ENCODE data around the gene DSCAM. TPM values are rescaled to one million over a fixed set of nuclear protein-coding genes. Genes with fewer than 3 reads are reported as not detected.

The DSCAM gene
- total and polyA plus RNA-seq, 2 donors (not counting 3 experiments of a cell fraction or from before 2014, with no cell fraction given): not detected

- ChIA-PET CTCF (no interaction called here), POLR2A (no interaction called here)
- dilution Hi-C loops (cut with MboI; ENCODE audit: extremely low pct_ligation_motif_present, low sequenced_read_pairs) (no loop called here), intact Hi-C loops (cut with micrococcal nuclease) (no loop called here)
- Histone ChIP-seq H3K4me1 (ENCODE audit: control insufficient read depth, extremely low read depth, insufficient read depth, low read length) (no peaks in the 10 kb centered on the region), H3K9me1 (replicated peaks; ENCODE audit: control insufficient read depth, extremely low read depth, insufficient read depth, low read length) (no peaks in the 10 kb centered on the region), H3K79me2 (ENCODE audit: control insufficient read depth, insufficient read depth, low read length) (no peaks in the 10 kb centered on the region), H3K9ac (replicated peaks; ENCODE audit: extremely low read depth, insufficient read depth, low read length) (no peak overlapping the region), H3K9me3 (replicated peaks; ENCODE audit: control insufficient read depth, insufficient read depth, low read length) (peaks cover 4% of the 10 kb centered on the region), H3K27ac (ENCODE audit: insufficient read depth, low read depth, low read length) (no peak overlapping the region), H4K20me1 (replicated peaks; ENCODE audit: control insufficient read depth, extremely low read depth, insufficient read depth, low read length) (no peaks in the 10 kb centered on the region), H3K27me3 (ENCODE audit: control insufficient read depth in 2 of 2, insufficient read depth in 2 of 2, low read length in 2 of 2) (no peaks in the 10 kb centered on the region), H2AFZ (ENCODE audit: low read depth, low read length) (no peak overlapping the region), H3K4me2 (ENCODE audit: insufficient read depth, low read length) (no peak overlapping the region), H3K4me3 (replicated peaks in 1 of 3; ENCODE audit: insufficient read depth in 1 of 3, low read depth in 1 of 3, low read length in 3 of 3) (no peak overlapping the region), H3K36me3 (ENCODE audit: control insufficient read depth in 2 of 2, extremely low read depth in 1 of 2, insufficient read depth in 2 of 2, low read length in 2 of 2) (no peaks in the 10 kb centered on the region)
- BruUV-seq (replicated peaks): no TSS peak
- FAIRE-seq: no peak
- no peak for DNase-seq (ENCODE audit: low read depth, low spot score)
- TF ChIP-seq MAX (IDR thresholded peaks at IDR 0.05; ENCODE audit: insufficient read depth, insufficient read length): no peak
- TF ChIP-seq CTCF (IDR thresholded peaks at IDR 0.05; ENCODE audit: extremely low read depth in 1 of 2, insufficient read depth in 1 of 2, low read depth in 1 of 2, low read length in 2 of 2): no peak
- no peak for TF ChIP-seq GATA2 (IDR thresholded peaks at IDR 0.05; ENCODE audit: insufficient read depth, insufficient read length, low read depth, low read length)
- no peak for TF ChIP-seq MYC (IDR thresholded peaks at IDR 0.05; ENCODE audit: low read depth, low read length)
- no peak for TF ChIP-seq POLR2A (IDR thresholded peaks at IDR 0.05; ENCODE audit: low read depth, low read length)
- no peak for TF ChIP-seq POLR2AphosphoS5 (IDR thresholded peaks at IDR 0.05; ENCODE audit: insufficient read depth, low read depth, low read length)
- no peak for TF ChIP-seq FOS (IDR thresholded peaks at IDR 0.05; ENCODE audit: borderline replicate concordance, insufficient read depth, low read length)
- no peak for TF ChIP-seq JUN (IDR thresholded peaks at IDR 0.05; ENCODE audit: borderline replicate concordance, insufficient read depth, insufficient read length, low read depth)
- no peak for TF ChIP-seq EZH2 (IDR thresholded peaks at IDR 0.05; ENCODE audit: borderline replicate concordance, low read depth, low read length, severe bottlenecking)
These were observed 329.3 kb downstream of the DSCAM start for GRCh38 chr21:40517646-40518045.
